ENCODE measurements around the gene METAP1D. TPM values are rescaled to one million over a fixed set of nuclear protein-coding genes. Genes with fewer than 3 reads are reported as not detected.

The METAP1D gene
- total and polyA plus RNA-seq, 2 of the 4 experiments (the other 2 are of a cell fraction): 3.4 to 5.5 TPM

GRCh38 chr2:171964308-171964707, 35.4 kb upstream of the METAP1D start:
- no peaks in the 10 kb centered on the region; the same call in 1 of the 2 replicates for H3K36me3 ChIP-seq (ENCODE audit: control insufficient read depth, insufficient read depth, low read length)
- H2BK15ac ChIP-seq (ENCODE audit: low read depth, low read length): no peak overlapping the region
- TF ChIP-seq POLR2A (IDR thresholded peaks at IDR 0.05; ENCODE audit: low read depth, low read length) (no peak), CTCF (conservative IDR thresholded peaks at IDR 0.05; ENCODE audit: low read depth, low read length) (no peak), USF2 (IDR thresholded peaks at IDR 0.05; ENCODE audit: low read depth, low read length) (no peak), ELK1 (IDR thresholded peaks at IDR 0.05; ENCODE audit: borderline replicate concordance, low read depth, low read length) (no peak), NFE2L2 (IDR thresholded peaks at IDR 0.05; ENCODE audit: low read depth, low read length) (no peak), RCOR1 (IDR thresholded peaks at IDR 0.05; ENCODE audit: insufficient replicate concordance, low read length) (no peak), CEBPB (IDR thresholded peaks at IDR 0.05; ENCODE audit: low read depth, low read length) (no peak)
- CTCF ChIA-PET: interaction anchor here (0.6 kb wide), 1 partner anchor 262 kb away, joined by 4 read pairs; no protein-coding TSS in a partner anchor
- H2BK20ac ChIP-seq (ENCODE audit: low read depth, low read length): no peak overlapping the region
- H3K4ac ChIP-seq (ENCODE audit: low read depth, low read length): no peak overlapping the region
- no peak overlapping the region for H2AK5ac ChIP-seq (ENCODE audit: low read depth, low read length)
- peaks cover 16 to 26% of the 10 kb centered on the region in 2 experiments; a peak in 3 of 4 replicates for H3K79me1 ChIP-seq (ENCODE audit: low read depth in 1 of 2, low read length in 2 of 2)
- peaks cover 6% of the 10 kb centered on the region for H3K9me1 ChIP-seq (ENCODE audit: insufficient read depth, low read length)
- H3K27me3 ChIP-seq (ENCODE audit: control insufficient read depth, insufficient read depth, low read length): no peaks in the 10 kb centered on the region
- dilution Hi-C loops (cut with HindIII; ENCODE audit: low sequenced_read_pairs, unreplicated experiment): no loop called here
- no TSS peak for BruUV-seq (replicated peaks)
- in situ Hi-C loops (cut with MboI; ENCODE audit: low sequenced_read_pairs): no loop called here
- WGBS, 2 experiments (ENCODE audit: extremely low coverage in 2 of 2, insufficient read length in 1 of 2): no CpG with 5 or more reads among the region's 2 CpGs
- H3K9ac ChIP-seq (ENCODE audit: low read depth, low read length): no peak overlapping the region
- POLR2A ChIA-PET (ENCODE audit: unreplicated experiment): interaction anchor here (0.6 kb wide), 1 partner anchor 24 kb away, joined by 3 read pairs; no protein-coding TSS in a partner anchor
- no peak overlapping the region for H3K18ac ChIP-seq (ENCODE audit: low read depth, low read length)
- no peak overlapping the region for H2BK5ac ChIP-seq (ENCODE audit: low read depth, low read length, poor library complexity, severe bottlenecking)
- no peak overlapping the region for H4K5ac ChIP-seq (ENCODE audit: low read depth, low read length)
- no peak overlapping the region for H3K4me2 ChIP-seq (ENCODE audit: low read depth, low read length)
- DNase-seq: no peak
- no peaks in the 10 kb centered on the region for H4K20me1 ChIP-seq (ENCODE audit: insufficient read depth, low read length)
- intact Hi-C loops (cut with micrococcal nuclease): no loop called here
- no peak overlapping the region for H4K8ac ChIP-seq (ENCODE audit: low read depth in 2 of 2, low read length in 2 of 2)
- no peak for ATAC-seq (ENCODE audit: low read depth)
- H3K56ac ChIP-seq (ENCODE audit: extremely low read depth, insufficient read depth, low read length): no peak overlapping the region
- H3K27ac ChIP-seq (ENCODE audit: insufficient read depth, low read length): no peak overlapping the region
- peaks cover 9% of the 10 kb centered on the region for H3K4me1 ChIP-seq (ENCODE audit: control insufficient read depth, insufficient read depth, low read length)
- no peak overlapping the region for H4K91ac ChIP-seq (ENCODE audit: insufficient read depth, low read depth, low read length)
- no peaks in the 10 kb centered on the region for H3K9me3 ChIP-seq (ENCODE audit: control insufficient read depth, insufficient read depth, low read length)
- H2BK120ac ChIP-seq (ENCODE audit: low read depth, low read length): no peak overlapping the region
- H3K14ac ChIP-seq (replicated peaks; ENCODE audit: low read depth, low read length): no peak overlapping the region
- no peak overlapping the region for H3K23ac ChIP-seq (ENCODE audit: low read depth, low read length)
- no peak overlapping the region for H2AFZ ChIP-seq (replicated peaks; ENCODE audit: low read length, poor library complexity)
- H3K4me3 ChIP-seq (ENCODE audit: insufficient read depth, low read depth, low read length): no peak overlapping the region
- H2AK9ac ChIP-seq (replicated peaks; ENCODE audit: low read depth, low read length, poor library complexity): no peak overlapping the region
